ENCODE measurements around the gene UNK.

The UNK gene

DNA sequence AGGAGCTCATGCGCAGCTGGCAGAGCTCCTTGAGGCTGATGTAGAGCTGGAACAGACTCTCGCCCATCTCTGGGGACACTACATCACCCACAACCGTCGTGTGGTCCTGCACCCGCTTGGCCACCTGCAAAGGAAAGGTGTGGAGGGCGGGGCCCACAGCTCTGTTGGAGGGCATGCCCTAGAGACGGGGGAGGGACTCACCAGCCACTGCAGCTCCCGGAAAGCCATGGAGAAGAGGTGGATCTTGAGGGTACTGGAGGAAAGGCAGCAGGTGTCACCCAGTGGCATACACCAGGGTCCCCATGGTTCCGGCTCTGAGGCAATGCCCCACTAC lies 51.0 kb downstream of the UNK start:
- TF ChIP-seq, protein P1, sequence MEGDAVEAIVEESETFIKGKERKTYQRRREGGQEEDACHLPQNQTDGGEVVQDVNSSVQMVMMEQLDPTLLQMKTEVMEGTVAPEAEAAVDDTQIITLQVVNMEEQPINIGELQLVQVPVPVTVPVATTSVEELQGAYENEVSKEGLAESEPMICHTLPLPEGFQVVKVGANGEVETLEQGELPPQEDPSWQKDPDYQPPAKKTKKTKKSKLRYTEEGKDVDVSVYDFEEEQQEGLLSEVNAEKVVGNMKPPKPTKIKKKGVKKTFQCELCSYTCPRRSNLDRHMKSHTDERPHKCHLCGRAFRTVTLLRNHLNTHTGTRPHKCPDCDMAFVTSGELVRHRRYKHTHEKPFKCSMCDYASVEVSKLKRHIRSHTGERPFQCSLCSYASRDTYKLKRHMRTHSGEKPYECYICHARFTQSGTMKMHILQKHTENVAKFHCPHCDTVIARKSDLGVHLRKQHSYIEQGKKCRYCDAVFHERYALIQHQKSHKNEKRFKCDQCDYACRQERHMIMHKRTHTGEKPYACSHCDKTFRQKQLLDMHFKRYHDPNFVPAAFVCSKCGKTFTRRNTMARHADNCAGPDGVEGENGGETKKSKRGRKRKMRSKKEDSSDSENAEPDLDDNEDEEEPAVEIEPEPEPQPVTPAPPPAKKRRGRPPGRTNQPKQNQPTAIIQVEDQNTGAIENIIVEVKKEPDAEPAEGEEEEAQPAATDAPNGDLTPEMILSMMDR (IDR thresholded peaks at IDR 0.05; ENCODE audit: low read depth, low read length, missing control alignments) = no peak
- no peak overlapping the region for H3K4me3 ChIP-seq (ENCODE audit: low read depth, low read length)
- no peak for DNase-seq (ENCODE audit: low read depth)

DNA sequence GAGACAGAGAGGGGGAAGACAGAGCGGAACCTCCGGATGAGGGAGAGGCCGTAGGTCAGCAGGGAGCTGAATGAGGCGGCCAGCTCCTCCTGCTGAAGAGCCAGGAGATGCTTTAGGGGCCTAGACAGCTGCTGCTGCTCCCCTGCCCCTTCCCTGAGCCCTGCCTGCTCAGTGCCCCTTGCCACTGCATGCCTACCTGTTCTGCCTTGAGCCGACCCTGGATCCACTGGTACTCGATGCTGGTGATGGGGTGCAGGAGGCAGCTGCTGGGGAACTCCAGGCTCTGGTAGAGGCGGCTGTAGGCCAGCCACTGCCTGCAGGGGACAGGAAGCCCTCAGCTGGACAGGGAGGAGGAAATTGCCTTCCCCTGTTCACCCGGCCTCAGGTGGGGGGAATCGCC lies 52.0 kb downstream of the UNK start:
- DNase-seq (ENCODE audit: low read depth) = no peak
- TF ChIP-seq, protein P1 (IDR thresholded peaks at IDR 0.05; ENCODE audit: low read depth, low read length, missing control alignments) = no peak
- no peak overlapping the region for H3K4me3 ChIP-seq (ENCODE audit: low read depth, low read length)

DNA sequence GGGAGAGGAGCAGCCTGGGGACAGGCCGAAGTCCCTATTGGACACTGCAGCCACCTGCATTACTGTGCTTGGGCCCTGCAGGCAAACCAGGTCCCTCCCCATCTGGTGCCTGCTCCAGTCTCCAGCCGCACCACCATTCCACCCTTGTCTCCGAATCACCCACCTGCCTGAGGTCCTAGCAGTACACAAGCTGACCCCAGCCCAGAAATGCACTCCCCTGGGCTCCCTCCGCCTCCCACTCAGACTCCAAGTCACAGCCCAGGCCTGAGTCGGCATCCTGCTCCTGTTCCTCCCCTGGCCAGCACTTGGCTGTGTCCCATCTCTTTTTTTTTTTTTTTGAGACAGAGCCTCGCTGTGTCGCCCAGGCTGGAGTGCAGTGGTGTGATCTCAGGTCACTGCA lies 53.3 kb downstream of the UNK start:
- no peak for DNase-seq (ENCODE audit: low read depth)
- TF ChIP-seq, protein P1 (IDR thresholded peaks at IDR 0.05; ENCODE audit: low read depth, low read length, missing control alignments) = no peak
- H3K4me3 ChIP-seq (ENCODE audit: low read depth, low read length) = no peak overlapping the region

DNA sequence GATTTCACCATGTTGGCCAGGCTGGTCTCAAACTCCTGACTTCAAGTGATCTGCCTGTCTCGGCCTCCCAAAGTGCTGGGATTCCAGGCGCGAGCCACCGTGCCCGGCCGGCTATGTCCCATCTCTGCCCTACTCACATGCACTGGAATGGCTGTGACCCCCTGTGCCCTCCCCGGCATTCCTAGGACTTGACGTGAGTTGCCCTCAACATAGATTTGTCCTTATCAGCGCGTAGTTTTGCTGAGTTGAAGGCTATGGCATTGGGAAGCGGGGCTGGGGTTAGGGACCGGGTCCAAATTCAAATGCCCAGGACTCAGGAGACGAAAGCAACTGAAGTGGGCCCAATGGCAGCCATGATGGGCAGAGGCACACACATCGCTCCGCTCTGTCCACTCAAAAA lies 53.8 kb downstream of the UNK start:
- no peak for DNase-seq (ENCODE audit: low read depth)
- TF ChIP-seq, protein P1 (IDR thresholded peaks at IDR 0.05; ENCODE audit: low read depth, low read length, missing control alignments) = no peak
- H3K4me3 ChIP-seq (ENCODE audit: low read depth, low read length) = no peak overlapping the region

DNA sequence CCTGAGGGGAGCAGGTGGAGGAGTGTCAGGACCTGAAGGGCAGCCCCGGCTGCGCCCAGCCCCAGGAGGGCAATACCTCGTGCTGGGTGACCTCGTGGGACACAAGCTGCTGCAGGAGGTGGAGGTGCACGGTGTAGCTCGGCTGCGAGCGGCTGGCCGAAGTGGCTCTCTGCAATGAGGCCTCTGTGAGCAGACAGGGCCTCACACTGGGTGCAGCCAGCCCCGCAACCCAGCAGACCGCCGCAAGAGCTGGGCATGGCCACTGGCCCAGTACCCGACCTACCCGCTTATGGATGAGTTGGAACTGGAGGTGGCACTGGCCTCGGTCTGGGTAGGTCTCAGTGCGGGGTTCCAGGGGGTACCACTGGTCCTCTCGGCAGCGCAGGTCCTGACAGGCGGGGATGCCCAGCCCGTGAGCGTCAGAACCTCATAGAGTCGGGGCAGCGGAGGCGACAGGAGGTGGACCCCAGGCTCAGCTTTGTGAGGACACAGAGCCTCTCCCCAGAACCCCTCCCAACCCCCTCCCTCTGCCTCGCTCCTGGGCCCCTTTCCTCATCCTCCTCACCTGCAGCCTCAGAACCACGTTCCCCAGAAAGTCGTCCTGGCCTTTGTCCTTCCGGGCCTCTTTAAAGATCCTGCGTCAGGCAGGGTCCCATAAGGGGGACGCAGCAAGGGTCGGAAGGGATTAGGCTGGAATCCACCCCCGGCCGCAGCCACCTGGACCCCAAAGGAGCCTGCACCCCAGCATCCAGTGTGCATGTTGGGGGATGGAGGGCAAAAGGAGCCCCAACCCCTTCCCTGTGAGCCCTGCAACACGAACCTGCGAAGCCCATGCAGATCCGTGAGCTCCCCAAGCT lies 55.6 kb downstream of the UNK start:
- H3K4me3 ChIP-seq (ENCODE audit: low read depth, low read length) = no peak overlapping the region
- no peak for DNase-seq (ENCODE audit: low read depth)
- TF ChIP-seq, protein P1 (IDR thresholded peaks at IDR 0.05; ENCODE audit: low read depth, low read length, missing control alignments) = no peak

DNA sequence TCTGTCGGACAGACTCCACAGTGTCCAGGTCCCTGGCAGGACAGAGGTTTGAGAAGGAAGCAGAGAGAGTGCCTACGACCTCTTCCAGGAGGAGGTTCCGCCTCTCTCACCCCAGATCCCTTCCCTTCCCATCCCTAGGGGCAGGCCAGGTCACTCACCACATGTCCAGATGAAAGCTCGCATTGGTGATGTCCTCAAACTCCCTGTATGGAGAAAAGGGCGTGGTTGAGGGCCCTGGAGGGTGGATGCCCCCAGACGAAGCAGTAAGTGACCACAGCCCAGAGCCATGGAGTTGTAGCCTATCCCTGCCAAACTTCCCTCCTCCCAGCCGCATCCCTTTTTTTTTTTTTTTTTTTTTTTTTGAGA lies 56.2 kb downstream of the UNK start:
- DNase-seq (ENCODE audit: low read depth) = no peak
- no peak overlapping the region for H3K4me3 ChIP-seq (ENCODE audit: low read depth, low read length)
- TF ChIP-seq, protein P1 (IDR thresholded peaks at IDR 0.05; ENCODE audit: low read depth, low read length, missing control alignments) = no peak

DNA sequence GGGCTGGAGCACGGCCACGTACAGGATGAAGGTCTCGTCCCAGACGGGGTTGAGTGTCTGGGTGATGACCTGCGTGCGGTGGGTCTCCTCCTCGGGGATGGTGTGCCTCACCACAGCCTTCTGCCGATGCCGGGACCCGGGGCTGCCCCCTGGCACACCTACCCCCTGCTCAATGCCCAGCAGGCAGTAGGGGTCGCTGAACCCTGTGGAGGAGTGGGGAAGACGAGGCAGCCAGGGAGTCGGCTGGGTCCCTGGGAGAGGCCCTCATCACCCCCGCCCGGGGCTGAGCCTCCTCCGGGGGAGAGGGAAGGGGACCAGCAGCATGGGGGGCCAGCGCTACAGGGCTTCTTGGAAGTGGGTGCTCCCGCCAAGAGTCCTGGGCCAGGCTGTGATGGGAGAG lies 57.8 kb downstream of the UNK start:
- TF ChIP-seq, protein P1 (IDR thresholded peaks at IDR 0.05; ENCODE audit: low read depth, low read length, missing control alignments) = no peak
- no peak for DNase-seq (ENCODE audit: low read depth)
- H3K4me3 ChIP-seq (ENCODE audit: low read depth, low read length) = no peak overlapping the region

All from GM12864 (cell line).